Keratinocyte (primary cell): ENCODE results near the gene SLC2A4. TPM values are rescaled to one million over a fixed set of nuclear protein-coding genes. Genes with fewer than 3 reads are reported as not detected.

ENCODE experiments used
- DNase-seq: peaks from one replicate; pipeline ENCODE4 v3.0.0-alpha.2; 2011; ENCODE audit warnings: low read depth, missing footprints, low spot score
- FAIRE-seq: peaks from 2 replicates; lab custom pipeline; 2011; peaks lifted over from hg19 to GRCh38; lab: Jason Lieb, UNC
- H2AFZ ChIP-seq: 2 replicates; pipeline ENCODE4 v1.6.0; 2012; ENCODE audit warnings: low read length, control low read depth, inconsistent platforms; ENCODE audit not compliant: control insufficient read depth
- H3K27ac ChIP-seq: 2 replicates; pipeline ENCODE4 v1.5.1; 2011; ENCODE audit warnings: low read length; ENCODE audit not compliant: control insufficient read depth, insufficient read depth
- H3K27me3 ChIP-seq: 3 replicates; pipeline ENCODE4 v1.6.0; 2011; ENCODE audit warnings: low read length; ENCODE audit not compliant: control insufficient read depth, insufficient read depth; ENCODE audit errors: extremely low read depth
- H3K36me3 ChIP-seq, 2 experiments: 2 replicates in 1 of 2; 3 replicates in 1 of 2; pipeline ENCODE4 v1.5.1; 2011; ENCODE audit warnings: low read length in 2 of 2, mild to moderate bottlenecking in 1 of 2; ENCODE audit not compliant: control insufficient read depth in 2 of 2, insufficient read depth in 2 of 2; ENCODE audit errors: extremely low read depth in 1 of 2
- H3K4me1 ChIP-seq: 3 replicates; pipeline ENCODE4 v1.5.1; 2011; ENCODE audit warnings: low read length; ENCODE audit not compliant: control insufficient read depth, insufficient read depth; ENCODE audit errors: extremely low read depth
- H3K4me2 ChIP-seq: 3 replicates; pipeline ENCODE4 v1.6.0; 2011; ENCODE audit warnings: low read depth, low read length; ENCODE audit not compliant: control insufficient read depth, insufficient read depth; ENCODE audit errors: extremely low read depth
- H3K4me3 ChIP-seq, 3 experiments: fragments of 200-600 bp in 1 of 3; sonication (generic) in 1 of 3; 2 replicates in 2 of 3; 3 replicates in 1 of 3; pipeline ENCODE4 v1.5.1; 2011 to 2016; ENCODE audit warnings: low read length in 3 of 3, mild to moderate bottlenecking in 3 of 3, control low read depth in 2 of 3, inconsistent platforms in 1 of 3, low read depth in 1 of 3, mixed read lengths in 1 of 3, mixed run types in 1 of 3, moderate library complexity in 1 of 3; ENCODE audit not compliant: control insufficient read depth in 2 of 3, insufficient read depth in 2 of 3; ENCODE audit errors: extremely low read depth in 1 of 3
- H3K79me2 ChIP-seq: 2 replicates; pipeline ENCODE4 v1.6.0; 2012; ENCODE audit warnings: low read length; ENCODE audit not compliant: control insufficient read depth, insufficient read depth
- H3K9ac ChIP-seq: 3 replicates; pipeline ENCODE4 v1.6.0; 2011; ENCODE audit warnings: low read length; ENCODE audit not compliant: control insufficient read depth, insufficient read depth; ENCODE audit errors: extremely low read depth
- H3K9me1 ChIP-seq: 3 replicates; pipeline ENCODE4 v1.6.0; 2011; ENCODE audit warnings: low read length; ENCODE audit not compliant: control insufficient read depth, insufficient read depth; ENCODE audit errors: extremely low read depth
- H3K9me3 ChIP-seq: 2 replicates; pipeline ENCODE4 v1.5.1; 2012; ENCODE audit warnings: low read depth, low read length; ENCODE audit not compliant: control insufficient read depth
- H4K20me1 ChIP-seq: 3 replicates; pipeline ENCODE4 v1.6.0; 2011; ENCODE audit warnings: low read length; ENCODE audit not compliant: control insufficient read depth, insufficient read depth; ENCODE audit errors: extremely low read depth
- CTCF ChIP-seq, 3 experiments: IDR thresholded peaks in 1 of 3; conservative IDR thresholded peaks in 1 of 3; optimal IDR thresholded peaks in 1 of 3; 2 replicates in 2 of 3; 3 replicates in 1 of 3; pipeline versions ENCODE3 to v1.5.1; 2011; ENCODE audit warnings: low read length in 3 of 3, mild to moderate bottlenecking in 3 of 3, moderate library complexity in 2 of 3, control low read depth in 1 of 3, inconsistent platforms in 1 of 3; ENCODE audit not compliant: insufficient read depth in 2 of 3; ENCODE audit errors: extremely low read depth in 1 of 3
- EZH2 ChIP-seq: IDR thresholded peaks from one replicate; pipeline ENCODE4 v1.6.1; 2012; ENCODE audit warnings: inconsistent platforms, mild to moderate bottlenecking, low read length, moderate library complexity
- dilution Hi-C: fragments of 300-500 bp; cut with MboI; formaldehyde crosslinking; loops from one replicate; pipeline ENCODE4 v1.7.0; 2020; ENCODE audit warnings: low sequenced_read_pairs; ENCODE audit not compliant: extremely low pct_ligation_motif_present
- polyA plus RNA-seq, 5 experiments: library from polyadenylated mRNA; depleted of rRNA in 3 of 5; stranded (reverse) in 3 of 5; stranded (forward) in 1 of 5; unstranded in 1 of 5; fragments of >200 nt; gene quantifications; 1 replicate in 1 of 5; 2 replicates in 3 of 5; 3 replicates in 1 of 5; pipeline versions ENCODE4 v1.2.1 to v1.2.3, GENCODE V29; 2011 to 2012; ENCODE audit warnings: missing spikeins in 2 of 5, low read depth in 1 of 5, low replicate concordance in 1 of 5

SLC2A4 gene
- polyA plus RNA-seq, 1 donor (not counting 4 experiments of a cell fraction or from before 2014, with no cell fraction given): not detected

- H2AFZ ChIP-seq: no peak overlapping the region
- H4K20me1 ChIP-seq: peaks cover 50% of the 10 kb centered on the region
- dilution Hi-C loops: no loop called here
- no peak for DNase-seq
- peak overlapping the region; percentile 22 for H3K9ac ChIP-seq
- no peak for FAIRE-seq
- H3K4me3 ChIP-seq: peak overlapping the region in 2 of 3 experiments; percentile 79 to 92
- H3K4me1 ChIP-seq: peaks cover 46% of the 10 kb centered on the region
- no peaks in the 10 kb centered on the region for H3K9me3 ChIP-seq
- no peaks in the 10 kb centered on the region for H3K27me3 ChIP-seq
- H3K27ac ChIP-seq: peak overlapping the region; percentile 40
- peaks cover 43 to 68% of the 10 kb centered on the region in 2 experiments for H3K36me3 ChIP-seq
- H3K79me2 ChIP-seq: peaks cover 54% of the 10 kb centered on the region
- H3K9me1 ChIP-seq: peaks cover 8% of the 10 kb centered on the region
- no peak for TF ChIP-seq EZH2
- peak in 2 of 3 experiments; percentile 25 to 49 for TF ChIP-seq CTCF (optimal IDR thresholded peaks at IDR 0.05 in 1 of 3, IDR thresholded peaks at IDR 0.05 in 1 of 3, conservative IDR thresholded peaks at IDR 0.05 in 1 of 3; ENCODE audit: extremely low read depth in 1 of 3, insufficient read depth in 2 of 3, low read length in 3 of 3)
- H3K4me2 ChIP-seq: peak overlapping the region; percentile 88
These were observed 31.8 kb downstream of the SLC2A4 start for GRCh38 chr17:7313088-7313889.

- peak overlapping the region; percentile 77 for H3K9ac ChIP-seq
- no peak overlapping the region for H2AFZ ChIP-seq
- H3K4me2 ChIP-seq: peak overlapping the region; percentile 88
- no peaks in the 10 kb centered on the region for H3K9me3 ChIP-seq
- peak overlapping the region; percentile 73 to 92 (median 79) for H3K4me3 ChIP-seq
- H4K20me1 ChIP-seq: peaks cover 42% of the 10 kb centered on the region
- H3K27ac ChIP-seq: peak overlapping the region; percentile 53
- TF ChIP-seq CTCF (optimal IDR thresholded peaks at IDR 0.05 in 1 of 3, IDR thresholded peaks at IDR 0.05 in 1 of 3, conservative IDR thresholded peaks at IDR 0.05 in 1 of 3; ENCODE audit: extremely low read depth in 1 of 3, insufficient read depth in 2 of 3, low read length in 3 of 3): no peak
- TF ChIP-seq EZH2: no peak
- H3K4me1 ChIP-seq: peaks cover 45% of the 10 kb centered on the region
- peaks cover 44 to 73% of the 10 kb centered on the region in 2 experiments for H3K36me3 ChIP-seq
- peaks cover 45% of the 10 kb centered on the region for H3K79me2 ChIP-seq
- H3K27me3 ChIP-seq: no peaks in the 10 kb centered on the region
- dilution Hi-C loops: no loop called here
- FAIRE-seq: peak; percentile 34
- peaks cover 8% of the 10 kb centered on the region for H3K9me1 ChIP-seq
- no peak for DNase-seq
These were observed 32.6 kb downstream of the SLC2A4 start for GRCh38 chr17:7313890-7314718.
